Heart left ventricle (tissue), 13 donors: Measurements from ENCODE around the gene MPPED1.

Experiments
- POLR2A ChIP-seq, 2 donors: fragments of 450-650 bp; IDR thresholded peaks; one replicate each; pipeline ENCODE4 v1.6.1; 2017; ENCODE audit warnings: antibody characterized with exemption in 2 of 2, mild to moderate bottlenecking in 2 of 2, moderate library complexity in 2 of 2
- TF ChIP-seq, protein P1 (sequence below), 12 donors: fragments of 200-600 bp; sonication (generic) in 4 of 12; IDR thresholded peaks; one replicate each; pipeline versions ENCODE4 v1.5.0 to v1.8.0; 2018 to 2022; ENCODE audit warnings: antibody characterized with exemption in 12 of 12, mild to moderate bottlenecking in 5 of 12
- donor health status: ischemic (EF 13 %, LVEDD 7.1; RV severe dilation, severe dysfunction).
- donor health status: DM: no; HTN: yes; CAD: no.
- donor health status: DM: no; HTN: no; CAD: no.
- donor health status: ischemic (EF 25% LVEDD 6.9; RV normal size, moderate dysfunction).
- donor health status: ischemic (EF 25% LVEDD 5.7; RV mildly dilated, moderate dysfunction).
- donor health status: ischemic (EF 35%, LVEDD 5.7; RV mildly dilated, moderate dysfunction).
- donor health status: nonischemic (EF 11% LVEDD 7.7; RV severe dilation, severe dysfunction).
- donor health status: DM: yes; HTN: yes; CAD: no.
- donor health status: PGD.
- donor health status: ischemic (EF 29% LVEDD 5.4; RV normal size, mild dysfunction).
- donor health status: nonischemic (EF 23%, LVEDD 6.1; RV moderate dilation, normal function).

DNA sequence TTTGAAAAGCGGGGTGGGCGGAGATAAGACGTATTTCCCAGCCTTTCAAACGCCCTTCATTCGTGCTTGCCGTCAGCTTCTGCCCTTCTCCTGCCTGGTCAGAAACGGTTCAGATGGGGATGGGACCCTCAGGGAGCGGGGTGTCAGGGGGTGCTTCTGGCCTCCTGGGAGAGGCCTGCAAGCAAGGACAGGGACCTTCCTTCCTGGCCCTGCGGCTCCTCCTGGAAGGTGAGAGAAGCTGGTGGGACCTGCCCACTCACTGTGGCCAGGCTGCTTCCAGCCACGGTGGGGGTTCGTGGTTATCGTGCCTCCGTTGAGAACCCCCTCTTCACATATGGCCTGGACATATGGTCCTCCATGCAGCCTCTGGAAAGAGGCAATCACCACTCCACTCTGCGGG is 104.6 kb downstream of the MPPED1 start:
- TF ChIP-seq, protein P1, sequence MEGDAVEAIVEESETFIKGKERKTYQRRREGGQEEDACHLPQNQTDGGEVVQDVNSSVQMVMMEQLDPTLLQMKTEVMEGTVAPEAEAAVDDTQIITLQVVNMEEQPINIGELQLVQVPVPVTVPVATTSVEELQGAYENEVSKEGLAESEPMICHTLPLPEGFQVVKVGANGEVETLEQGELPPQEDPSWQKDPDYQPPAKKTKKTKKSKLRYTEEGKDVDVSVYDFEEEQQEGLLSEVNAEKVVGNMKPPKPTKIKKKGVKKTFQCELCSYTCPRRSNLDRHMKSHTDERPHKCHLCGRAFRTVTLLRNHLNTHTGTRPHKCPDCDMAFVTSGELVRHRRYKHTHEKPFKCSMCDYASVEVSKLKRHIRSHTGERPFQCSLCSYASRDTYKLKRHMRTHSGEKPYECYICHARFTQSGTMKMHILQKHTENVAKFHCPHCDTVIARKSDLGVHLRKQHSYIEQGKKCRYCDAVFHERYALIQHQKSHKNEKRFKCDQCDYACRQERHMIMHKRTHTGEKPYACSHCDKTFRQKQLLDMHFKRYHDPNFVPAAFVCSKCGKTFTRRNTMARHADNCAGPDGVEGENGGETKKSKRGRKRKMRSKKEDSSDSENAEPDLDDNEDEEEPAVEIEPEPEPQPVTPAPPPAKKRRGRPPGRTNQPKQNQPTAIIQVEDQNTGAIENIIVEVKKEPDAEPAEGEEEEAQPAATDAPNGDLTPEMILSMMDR (IDR thresholded peaks at IDR 0.05): no peak
- no peak for TF ChIP-seq POLR2A (IDR thresholded peaks at IDR 0.05)
